GM03348 (cell line): ENCODE results near the gene GLIS2.

Source experiments
- DNase-seq: peaks from one replicate; pipeline ENCODE4 v3.0.0; 2012; ENCODE audit warnings: low spot score

The GLIS2 gene

GRCh38 chr16:4298761-4299522 is 16.9 kb upstream of the GLIS2 start:
- DNase-seq: peak; percentile 97

GRCh38 chr16:4301177-4301576 is 14.7 kb upstream of the GLIS2 start:
- no peak for DNase-seq

GRCh38 chr16:4301968-4302367 is 13.9 kb upstream of the GLIS2 start:
- DNase-seq: no peak

- DNase-seq: no peak
These were observed 11.9 kb upstream of the GLIS2 start for GRCh38 chr16:4303973-4304372.

GRCh38 chr16:4306470-4307214 is 9.2 kb upstream of the GLIS2 start:
- no peak for DNase-seq

GRCh38 chr16:4307215-4308037 is 8.4 kb upstream of the GLIS2 start:
- peak; percentile 96 for DNase-seq

GRCh38 chr16:4309102-4309832 is 6.6 kb upstream of the GLIS2 start:
- no peak for DNase-seq

- DNase-seq: no peak
These were observed 6.0 kb upstream of the GLIS2 start for GRCh38 chr16:4309833-4310266.

GRCh38 chr16:4313563-4314531 is 2.0 kb upstream of the GLIS2 start:
- no peak for DNase-seq

GRCh38 chr16:4314532-4315185 is 1.2 kb upstream of the GLIS2 start:
- peak; percentile 37 for DNase-seq

GRCh38 chr16:4316108-4316863 is 419 bp downstream of the GLIS2 start:
- peak; percentile 62 for DNase-seq

- peak; percentile 73 for DNase-seq
These were observed 1.1 kb downstream of the GLIS2 start for GRCh38 chr16:4316864-4317531.

GRCh38 chr16:4317532-4318450 is 1.9 kb downstream of the GLIS2 start:
- peak; percentile 60 for DNase-seq

- DNase-seq: peak; percentile 41
These were observed 2.6 kb downstream of the GLIS2 start for GRCh38 chr16:4318451-4318910.

GRCh38 chr16:4318967-4319366 is 3.1 kb downstream of the GLIS2 start:
- DNase-seq: no peak

- peak; percentile 68 for DNase-seq
These were observed 3.9 kb downstream of the GLIS2 start for GRCh38 chr16:4319454-4320421.
